GM12801 (cell line): Measurements from ENCODE around the gene HECW1.

Source experiments
- CTCF ChIP-seq: IDR thresholded peaks from one replicate; pipeline ENCODE4 v1.5.1; 2011; ENCODE audit warnings: control low read depth; ENCODE audit not compliant: insufficient read length; ENCODE audit errors: extremely low read depth

Gene HECW1

GRCh38 chr7:43311694-43312093 is 199.2 kb downstream of the HECW1 start:
- no peak for TF ChIP-seq CTCF

- no peak for TF ChIP-seq CTCF
These were observed 201.4 kb downstream of the HECW1 start for GRCh38 chr7:43313628-43314378.

GRCh38 chr7:43314379-43315158 is 202.1 kb downstream of the HECW1 start:
- no peak for TF ChIP-seq CTCF

- no peak for TF ChIP-seq CTCF
These were observed 204.6 kb downstream of the HECW1 start for GRCh38 chr7:43317075-43317474.

- TF ChIP-seq CTCF = no peak
These were observed 205.8 kb downstream of the HECW1 start for GRCh38 chr7:43318188-43318770.

- TF ChIP-seq CTCF = no peak
These were observed 213.1 kb downstream of the HECW1 start for GRCh38 chr7:43325595-43325994.

GRCh38 chr7:43328336-43328735 is 215.9 kb downstream of the HECW1 start:
- TF ChIP-seq CTCF = no peak
